ENCODE data around the gene JMJD6.

GRCh38 chr17:76738468-76738850 lies 12.1 kb upstream of the JMJD6 start:
- no peak for TF ChIP-seq CTCF (IDR thresholded peaks at IDR 0.05)
- TF ChIP-seq POLR2A (IDR thresholded peaks at IDR 0.05), result no peak
- no peak for TF ChIP-seq EP300 (IDR thresholded peaks at IDR 0.05)
- TF ChIP-seq POLR2AphosphoS5 (IDR thresholded peaks at IDR 0.05), result no peak
